Hepatocyte (in vitro differentiated cells): ENCODE measurements around the gene CNOT10.

ENCODE experiments used
- EZH2 ChIP-seq: fragments of 200-600 bp; sonication (generic); IDR thresholded peaks from 2 replicates; pipeline ENCODE4 v1.6.1; 2016; ENCODE audit warnings: antibody characterized with exemption, mild to moderate bottlenecking, borderline replicate concordance
- EZH2phosphoT487 ChIP-seq: fragments of 200-600 bp; sonication (generic); IDR thresholded peaks from one replicate; pipeline ENCODE4 v1.6.1; 2018; ENCODE audit warnings: antibody characterized with exemption, mild to moderate bottlenecking, low read depth, moderate library complexity; ENCODE audit not compliant: unreplicated experiment, severe bottlenecking
- TF ChIP-seq, protein P1 (sequence below): fragments of 200-600 bp; sonication (generic); IDR thresholded peaks from 2 replicates; pipeline ENCODE4 v1.5.1; 2016; ENCODE audit warnings: antibody characterized with exemption, mild to moderate bottlenecking; ENCODE audit not compliant: poor library complexity

- TF ChIP-seq, protein P1, sequence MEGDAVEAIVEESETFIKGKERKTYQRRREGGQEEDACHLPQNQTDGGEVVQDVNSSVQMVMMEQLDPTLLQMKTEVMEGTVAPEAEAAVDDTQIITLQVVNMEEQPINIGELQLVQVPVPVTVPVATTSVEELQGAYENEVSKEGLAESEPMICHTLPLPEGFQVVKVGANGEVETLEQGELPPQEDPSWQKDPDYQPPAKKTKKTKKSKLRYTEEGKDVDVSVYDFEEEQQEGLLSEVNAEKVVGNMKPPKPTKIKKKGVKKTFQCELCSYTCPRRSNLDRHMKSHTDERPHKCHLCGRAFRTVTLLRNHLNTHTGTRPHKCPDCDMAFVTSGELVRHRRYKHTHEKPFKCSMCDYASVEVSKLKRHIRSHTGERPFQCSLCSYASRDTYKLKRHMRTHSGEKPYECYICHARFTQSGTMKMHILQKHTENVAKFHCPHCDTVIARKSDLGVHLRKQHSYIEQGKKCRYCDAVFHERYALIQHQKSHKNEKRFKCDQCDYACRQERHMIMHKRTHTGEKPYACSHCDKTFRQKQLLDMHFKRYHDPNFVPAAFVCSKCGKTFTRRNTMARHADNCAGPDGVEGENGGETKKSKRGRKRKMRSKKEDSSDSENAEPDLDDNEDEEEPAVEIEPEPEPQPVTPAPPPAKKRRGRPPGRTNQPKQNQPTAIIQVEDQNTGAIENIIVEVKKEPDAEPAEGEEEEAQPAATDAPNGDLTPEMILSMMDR: no peak
- TF ChIP-seq EZH2phosphoT487 (no peak), EZH2 (no peak)
Measured at GRCh38 chr3:32681811-32682210, 3.2 kb upstream of the CNOT10 start.
